ENCODE results near the gene TMEM233. TPM values are rescaled to one million over a fixed set of nuclear protein-coding genes. Genes with fewer than 3 reads are reported as not detected.

TMEM233 gene
- total RNA-seq (2014; rRNA removed; shearing (Covaris generic); ENCODE audit: low replicate concordance): not detected in 2 replicates

DNA sequence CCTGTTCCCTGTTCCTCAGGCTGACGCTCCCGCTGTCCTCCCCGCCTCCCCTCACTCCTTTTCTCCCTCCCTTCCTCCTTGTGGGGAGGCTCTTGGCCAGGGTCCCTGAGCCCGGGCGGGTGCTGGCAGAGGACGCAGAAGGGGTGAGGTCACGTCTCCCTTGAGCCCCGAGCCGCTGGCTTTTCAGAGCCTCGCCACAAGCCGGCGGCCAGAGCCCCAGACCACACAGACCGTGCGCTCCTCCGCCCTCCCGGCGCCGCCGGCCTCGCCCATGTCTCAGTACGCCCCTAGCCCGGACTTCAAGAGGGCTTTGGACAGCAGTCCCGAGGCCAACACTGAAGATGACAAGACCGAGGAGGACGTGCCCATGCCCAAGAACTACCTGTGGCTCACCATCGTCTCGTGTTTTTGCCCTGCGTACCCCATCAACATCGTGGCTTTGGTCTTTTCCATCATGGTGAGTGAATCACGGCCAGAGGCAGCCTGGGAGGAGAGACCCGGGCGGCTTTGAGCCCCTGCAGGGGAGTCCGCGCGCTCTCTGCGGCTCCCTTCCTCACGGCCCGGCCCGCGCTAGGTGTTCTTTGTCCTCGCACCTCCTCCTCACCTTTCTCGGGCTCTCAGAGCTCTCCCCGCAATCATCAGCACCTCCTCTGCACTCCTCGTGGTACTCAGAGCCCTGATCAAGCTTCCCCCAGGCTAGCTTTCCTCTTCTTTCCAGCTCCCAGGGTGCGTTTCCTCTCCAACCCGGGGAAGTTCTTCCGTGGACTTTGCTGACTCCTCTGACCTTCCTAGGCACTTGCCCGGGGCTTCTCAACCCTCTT is at the start of gene TMEM233:
TSS of gene TMEM233 (plus strand) at position 197 of the 821 bp plus-strand sequence. CDS start at position 272, 75 bp downstream.
- Histone ChIP-seq H3K79me2 (ENCODE audit: low read length) (no peaks in the 10 kb centered on the region), H3K9ac (ENCODE audit: low read length) (no peak within 1 kb of the TSS), H3K4me2 (ENCODE audit: low read depth, low read length, poor library complexity, severe bottlenecking) (no peak within 1 kb of the TSS), H3K36me3 (ENCODE audit: insufficient read depth, low read length) (no peaks in the 10 kb centered on the region), H3K9me2 (replicated peaks; ENCODE audit: insufficient read depth, low read length) (no peaks in the 10 kb centered on the region), H4K20me1 (ENCODE audit: insufficient read depth, low read depth, low read length) (no peaks in the 10 kb centered on the region), H3K27ac (ENCODE audit: low read length) (no peak within 1 kb of the TSS), H3K4me1 (ENCODE audit: low read length) (no peaks in the 10 kb centered on the region), H3K4me3 (ENCODE audit: low read length) (no peak within 1 kb of the TSS), H3K9me3 (ENCODE audit: low read length) (no peaks in the 10 kb centered on the region), H2AFZ (ENCODE audit: low read length) (no peak within 1 kb of the TSS), H3K27me3 (ENCODE audit: low read length) (no peaks in the 10 kb centered on the region)
- peak; percentile 7 for DNase-seq

GRCh38 chr12:119544765-119545625 is 48.6 kb upstream of the TMEM233 start:
- no peaks in the 10 kb centered on the region for H3K4me1 ChIP-seq (ENCODE audit: low read length)
- no peak overlapping the region for H3K9ac ChIP-seq (ENCODE audit: low read length)
- no peaks in the 10 kb centered on the region for H3K9me3 ChIP-seq (ENCODE audit: low read length)
- H3K4me2 ChIP-seq (ENCODE audit: low read depth, low read length, poor library complexity, severe bottlenecking): no peak overlapping the region
- no peak overlapping the region for H2AFZ ChIP-seq (ENCODE audit: low read length)
- no peaks in the 10 kb centered on the region for H3K9me2 ChIP-seq (replicated peaks; ENCODE audit: insufficient read depth, low read length)
- no peak overlapping the region for H3K27ac ChIP-seq (ENCODE audit: low read length)
- DNase-seq: peak; percentile 88
- H4K20me1 ChIP-seq (ENCODE audit: insufficient read depth, low read depth, low read length): no peaks in the 10 kb centered on the region
- no peaks in the 10 kb centered on the region for H3K79me2 ChIP-seq (ENCODE audit: low read length)
- no peak overlapping the region for H3K4me3 ChIP-seq (ENCODE audit: low read length)
- no peaks in the 10 kb centered on the region for H3K27me3 ChIP-seq (ENCODE audit: low read length)
- H3K36me3 ChIP-seq (ENCODE audit: insufficient read depth, low read length): no peaks in the 10 kb centered on the region

GRCh38 chr12:119546340-119546739 is 47.2 kb upstream of the TMEM233 start:
- H3K27me3 ChIP-seq (ENCODE audit: low read length): no peaks in the 10 kb centered on the region
- DNase-seq: no peak
- no peak overlapping the region for H2AFZ ChIP-seq (ENCODE audit: low read length)
- H3K27ac ChIP-seq (ENCODE audit: low read length): no peak overlapping the region
- no peaks in the 10 kb centered on the region for H3K79me2 ChIP-seq (ENCODE audit: low read length)
- no peak overlapping the region for H3K4me3 ChIP-seq (ENCODE audit: low read length)
- no peaks in the 10 kb centered on the region for H3K9me3 ChIP-seq (ENCODE audit: low read length)
- H4K20me1 ChIP-seq (ENCODE audit: insufficient read depth, low read depth, low read length): no peaks in the 10 kb centered on the region
- no peaks in the 10 kb centered on the region for H3K9me2 ChIP-seq (replicated peaks; ENCODE audit: insufficient read depth, low read length)
- H3K9ac ChIP-seq (ENCODE audit: low read length): no peak overlapping the region
- H3K36me3 ChIP-seq (ENCODE audit: insufficient read depth, low read length): no peaks in the 10 kb centered on the region
- H3K4me2 ChIP-seq (ENCODE audit: low read depth, low read length, poor library complexity, severe bottlenecking): no peak overlapping the region
- no peaks in the 10 kb centered on the region for H3K4me1 ChIP-seq (ENCODE audit: low read length)

DNA sequence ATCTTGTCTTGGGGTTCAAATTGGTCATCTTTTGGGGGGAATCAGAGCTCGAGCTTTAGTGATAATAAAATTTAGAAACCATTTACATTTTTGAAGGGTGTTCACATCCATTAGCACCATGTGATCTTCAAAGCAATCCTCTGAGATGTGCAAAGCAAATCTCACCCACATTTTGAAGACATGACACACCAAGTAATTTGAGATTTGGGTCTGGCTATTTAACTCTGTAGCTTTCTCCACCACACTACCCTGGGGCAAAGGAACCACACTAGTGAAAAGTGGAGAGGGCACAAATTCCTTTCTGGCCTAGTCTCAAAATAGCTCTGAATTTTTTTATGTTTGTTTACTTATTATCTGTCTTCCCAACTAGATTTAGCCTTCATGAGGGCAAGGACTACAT is 46.6 kb upstream of the TMEM233 start:
- Histone ChIP-seq H3K27ac (ENCODE audit: low read length) (no peak overlapping the region), H4K20me1 (ENCODE audit: insufficient read depth, low read depth, low read length) (no peaks in the 10 kb centered on the region), H3K4me1 (ENCODE audit: low read length) (no peaks in the 10 kb centered on the region), H3K9me2 (replicated peaks; ENCODE audit: insufficient read depth, low read length) (no peaks in the 10 kb centered on the region), H3K4me3 (ENCODE audit: low read length) (no peak overlapping the region), H3K9ac (ENCODE audit: low read length) (no peak overlapping the region), H2AFZ (ENCODE audit: low read length) (no peak overlapping the region), H3K79me2 (ENCODE audit: low read length) (no peaks in the 10 kb centered on the region), H3K36me3 (ENCODE audit: insufficient read depth, low read length) (no peaks in the 10 kb centered on the region), H3K27me3 (ENCODE audit: low read length) (no peaks in the 10 kb centered on the region), H3K4me2 (ENCODE audit: low read depth, low read length, poor library complexity, severe bottlenecking) (no peak overlapping the region), H3K9me3 (ENCODE audit: low read length) (no peaks in the 10 kb centered on the region)
- no peak for DNase-seq

DNA sequence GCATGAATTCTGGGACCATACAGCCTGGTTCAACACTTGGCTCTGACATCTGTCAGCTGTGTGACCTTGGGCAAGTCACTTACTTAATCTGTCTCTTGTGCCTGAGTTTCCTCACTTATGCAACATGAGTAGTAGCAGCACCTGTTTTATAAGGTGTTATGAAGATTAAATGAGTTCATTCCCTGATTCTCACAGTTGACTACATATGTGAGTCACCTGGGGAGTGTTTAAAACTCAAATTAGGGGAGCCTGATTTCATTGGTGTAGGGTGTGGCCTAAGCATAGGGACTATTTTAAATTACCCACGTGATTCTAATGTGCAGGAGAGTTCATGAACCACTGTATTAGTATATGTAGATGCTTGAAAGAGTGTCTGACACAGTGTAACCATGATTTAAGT is 36.7 kb upstream of the TMEM233 start:
- Histone ChIP-seq H3K4me3 (ENCODE audit: low read length) (no peak overlapping the region), H3K36me3 (ENCODE audit: insufficient read depth, low read length) (no peaks in the 10 kb centered on the region), H2AFZ (ENCODE audit: low read length) (no peak overlapping the region), H3K9me3 (ENCODE audit: low read length) (peaks cover 3% of the 10 kb centered on the region; the same call in 1 of the 2 replicates), H4K20me1 (ENCODE audit: insufficient read depth, low read depth, low read length) (no peaks in the 10 kb centered on the region), H3K9ac (ENCODE audit: low read length) (no peak overlapping the region), H3K79me2 (ENCODE audit: low read length) (no peaks in the 10 kb centered on the region), H3K27ac (ENCODE audit: low read length) (no peak overlapping the region), H3K4me1 (ENCODE audit: low read length) (no peaks in the 10 kb centered on the region), H3K27me3 (ENCODE audit: low read length) (no peaks in the 10 kb centered on the region), H3K9me2 (replicated peaks; ENCODE audit: insufficient read depth, low read length) (no peaks in the 10 kb centered on the region), H3K4me2 (ENCODE audit: low read depth, low read length, poor library complexity, severe bottlenecking) (no peak overlapping the region)
- DNase-seq: no peak

DNA sequence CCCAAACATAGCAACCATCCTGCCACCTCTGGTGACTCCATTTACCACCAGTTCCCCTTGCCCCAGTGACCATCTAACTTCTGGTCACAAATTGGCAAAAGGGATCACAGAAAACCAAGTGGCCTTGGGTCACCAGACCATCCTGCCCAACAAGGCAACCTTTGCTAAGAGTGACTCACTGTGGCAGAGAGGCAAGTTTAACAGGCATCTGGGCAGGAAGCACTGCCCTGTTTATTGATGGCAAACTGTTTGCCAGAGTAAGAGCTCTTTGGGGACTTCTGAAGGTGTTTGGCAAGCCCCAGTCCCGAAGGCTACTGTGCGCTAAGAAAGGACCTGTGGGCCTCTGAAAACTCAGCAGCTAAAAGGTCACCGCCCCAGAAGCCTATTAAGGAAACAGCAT is 28.2 kb upstream of the TMEM233 start:
- H3K4me2 ChIP-seq (ENCODE audit: low read depth, low read length, poor library complexity, severe bottlenecking): no peak overlapping the region
- no peak overlapping the region for H3K4me3 ChIP-seq (ENCODE audit: low read length)
- no peaks in the 10 kb centered on the region for H4K20me1 ChIP-seq (ENCODE audit: insufficient read depth, low read depth, low read length)

DNA sequence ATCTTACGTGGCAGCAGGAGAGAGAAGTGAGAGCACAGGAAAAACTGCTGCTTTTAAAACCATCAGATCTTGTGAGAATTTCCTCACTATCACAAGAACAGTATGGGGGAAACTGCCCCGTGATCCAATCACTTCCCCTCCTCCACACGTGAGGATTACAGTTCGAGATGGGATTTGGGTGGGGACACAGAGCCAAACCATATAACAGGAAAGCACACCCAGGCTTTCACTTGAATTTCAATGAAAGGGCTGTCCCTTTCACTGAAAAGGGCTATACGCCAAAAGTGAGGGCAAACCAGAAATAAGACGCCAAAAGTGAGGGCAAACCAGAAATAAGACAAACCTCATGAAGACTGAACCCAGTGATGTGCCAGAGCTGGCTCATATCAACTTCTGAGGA is 22.8 kb upstream of the TMEM233 start:
- H3K4me2 ChIP-seq (ENCODE audit: low read depth, low read length, poor library complexity, severe bottlenecking): no peak overlapping the region
- H3K9me2 ChIP-seq (replicated peaks; ENCODE audit: insufficient read depth, low read length): no peaks in the 10 kb centered on the region
- H3K27me3 ChIP-seq (ENCODE audit: low read length): no peaks in the 10 kb centered on the region
- no peak overlapping the region for H2AFZ ChIP-seq (ENCODE audit: low read length)
- no peak overlapping the region for H3K4me3 ChIP-seq (ENCODE audit: low read length)
- no peaks in the 10 kb centered on the region for H3K36me3 ChIP-seq (ENCODE audit: insufficient read depth, low read length)
- H3K9ac ChIP-seq (ENCODE audit: low read length): no peak overlapping the region
- H3K4me1 ChIP-seq (ENCODE audit: low read length): no peaks in the 10 kb centered on the region
- no peaks in the 10 kb centered on the region for H3K79me2 ChIP-seq (ENCODE audit: low read length)
- H4K20me1 ChIP-seq (ENCODE audit: insufficient read depth, low read depth, low read length): no peaks in the 10 kb centered on the region
- H3K27ac ChIP-seq (ENCODE audit: low read length): no peak overlapping the region
- peak; percentile 12 for DNase-seq
- H3K9me3 ChIP-seq (ENCODE audit: low read length): no peaks in the 10 kb centered on the region

More for the DNA sequence above, 28.2 kb upstream of the TMEM233 start:
- H2AFZ ChIP-seq (ENCODE audit: low read length): no peak overlapping the region
- no peaks in the 10 kb centered on the region for H3K4me1 ChIP-seq (ENCODE audit: low read length)
- no peaks in the 10 kb centered on the region for H3K9me2 ChIP-seq (replicated peaks; ENCODE audit: insufficient read depth, low read length)
- H3K9me3 ChIP-seq (ENCODE audit: low read length): no peaks in the 10 kb centered on the region
- no peaks in the 10 kb centered on the region for H3K79me2 ChIP-seq (ENCODE audit: low read length)
- DNase-seq: no peak
- H3K9ac ChIP-seq (ENCODE audit: low read length): no peak overlapping the region
- H3K27me3 ChIP-seq (ENCODE audit: low read length): no peaks in the 10 kb centered on the region
- no peak overlapping the region for H3K27ac ChIP-seq (ENCODE audit: low read length)
- H3K36me3 ChIP-seq (ENCODE audit: insufficient read depth, low read length): no peaks in the 10 kb centered on the region

- no peaks in the 10 kb centered on the region for H3K9me2 ChIP-seq (replicated peaks; ENCODE audit: insufficient read depth, low read length)
- DNase-seq: peak; percentile 4
- no peaks in the 10 kb centered on the region for H4K20me1 ChIP-seq (ENCODE audit: insufficient read depth, low read depth, low read length)
- H3K27me3 ChIP-seq (ENCODE audit: low read length): no peaks in the 10 kb centered on the region
- no peak overlapping the region for H2AFZ ChIP-seq (ENCODE audit: low read length)
- H3K27ac ChIP-seq (ENCODE audit: low read length): no peak overlapping the region
- no peaks in the 10 kb centered on the region for H3K79me2 ChIP-seq (ENCODE audit: low read length)
- H3K9me3 ChIP-seq (ENCODE audit: low read length): no peaks in the 10 kb centered on the region
- no peak overlapping the region for H3K4me3 ChIP-seq (ENCODE audit: low read length)
- H3K4me1 ChIP-seq (ENCODE audit: low read length): no peaks in the 10 kb centered on the region
- H3K4me2 ChIP-seq (ENCODE audit: low read depth, low read length, poor library complexity, severe bottlenecking): no peak overlapping the region
- no peak overlapping the region for H3K9ac ChIP-seq (ENCODE audit: low read length)
- H3K36me3 ChIP-seq (ENCODE audit: insufficient read depth, low read length): no peaks in the 10 kb centered on the region
These were observed 20.5 kb upstream of the TMEM233 start for GRCh38 chr12:119573086-119573485.

Data from Karpas-422 (cell line).